ENCODE data around the gene CD300LB. TPM values are rescaled to one million over a fixed set of nuclear protein-coding genes. Genes with fewer than 3 reads are reported as not detected.

Gene CD300LB
- polyA plus RNA-seq, 1 donor (not counting 4 experiments of a cell fraction or from before 2014, with no cell fraction given): not detected

- Histone ChIP-seq H2AFZ (ENCODE audit: control insufficient read depth, low read length) (no peak overlapping the region), H3K9me3 (ENCODE audit: control insufficient read depth, low read depth, low read length) (no peaks in the 10 kb centered on the region), H3K4me2 (ENCODE audit: control insufficient read depth, extremely low read depth, insufficient read depth, low read depth, low read length) (no peak overlapping the region), H4K20me1 (ENCODE audit: control insufficient read depth, extremely low read depth, insufficient read depth, low read length) (no peaks in the 10 kb centered on the region), H3K27me3 (ENCODE audit: control insufficient read depth, extremely low read depth, insufficient read depth, low read length) (peaks cover 5% of the 10 kb centered on the region), H3K9ac (ENCODE audit: control insufficient read depth, extremely low read depth, insufficient read depth, low read length) (no peak overlapping the region), H3K4me3 (ENCODE audit: control insufficient read depth in 2 of 3, extremely low read depth in 1 of 3, insufficient read depth in 2 of 3, low read depth in 1 of 3, low read length in 3 of 3) (no peak overlapping the region), H3K4me1 (ENCODE audit: control insufficient read depth, extremely low read depth, insufficient read depth, low read length) (peaks cover 21% of the 10 kb centered on the region), H3K27ac (ENCODE audit: control insufficient read depth, insufficient read depth, low read length) (no peak overlapping the region), H3K36me3 (ENCODE audit: control insufficient read depth in 2 of 2, extremely low read depth in 1 of 2, insufficient read depth in 2 of 2, low read length in 2 of 2) (no peaks in the 10 kb centered on the region), H3K9me1 (ENCODE audit: control insufficient read depth, extremely low read depth, insufficient read depth, low read length) (no peaks in the 10 kb centered on the region), H3K79me2 (ENCODE audit: control insufficient read depth, insufficient read depth, low read length) (no peaks in the 10 kb centered on the region)
- no peak for DNase-seq (ENCODE audit: low read depth, low spot score)
- dilution Hi-C loops (cut with MboI; ENCODE audit: extremely low pct_ligation_motif_present, low sequenced_read_pairs): no loop called here
- FAIRE-seq: no peak
- TF ChIP-seq EZH2 (IDR thresholded peaks at IDR 0.05; ENCODE audit: low read length) (no peak), CTCF (optimal IDR thresholded peaks at IDR 0.05 in 1 of 3, IDR thresholded peaks at IDR 0.05 in 1 of 3, conservative IDR thresholded peaks at IDR 0.05 in 1 of 3; ENCODE audit: extremely low read depth in 1 of 3, insufficient read depth in 2 of 3, low read length in 3 of 3) (peak in 1 of 3 experiments; percentile 3)
Measured at GRCh38 chr17:74573169-74573568, 41.9 kb upstream of the CD300LB start.

GRCh38 chr17:74571621-74572270 is 40.5 kb upstream of the CD300LB start:
- peaks cover 21% of the 10 kb centered on the region for H3K4me1 ChIP-seq (ENCODE audit: control insufficient read depth, extremely low read depth, insufficient read depth, low read length)
- no peak for DNase-seq (ENCODE audit: low read depth, low spot score)
- H3K9me1 ChIP-seq (ENCODE audit: control insufficient read depth, extremely low read depth, insufficient read depth, low read length): no peaks in the 10 kb centered on the region
- no peak overlapping the region for H3K27ac ChIP-seq (ENCODE audit: control insufficient read depth, insufficient read depth, low read length)
- no peak overlapping the region for H3K4me3 ChIP-seq (ENCODE audit: control insufficient read depth in 2 of 3, extremely low read depth in 1 of 3, insufficient read depth in 2 of 3, low read depth in 1 of 3, low read length in 3 of 3)
- no peaks in the 10 kb centered on the region for H3K36me3 ChIP-seq (ENCODE audit: control insufficient read depth in 2 of 2, extremely low read depth in 1 of 2, insufficient read depth in 2 of 2, low read length in 2 of 2)
- no peaks in the 10 kb centered on the region for H4K20me1 ChIP-seq (ENCODE audit: control insufficient read depth, extremely low read depth, insufficient read depth, low read length)
- peaks cover 4% of the 10 kb centered on the region for H3K27me3 ChIP-seq (ENCODE audit: control insufficient read depth, extremely low read depth, insufficient read depth, low read length)
- dilution Hi-C loops (cut with MboI; ENCODE audit: extremely low pct_ligation_motif_present, low sequenced_read_pairs): no loop called here
- no peak for FAIRE-seq
- no peak overlapping the region for H2AFZ ChIP-seq (ENCODE audit: control insufficient read depth, low read length)
- H3K9ac ChIP-seq (ENCODE audit: control insufficient read depth, extremely low read depth, insufficient read depth, low read length): no peak overlapping the region
- no peak overlapping the region for H3K4me2 ChIP-seq (ENCODE audit: control insufficient read depth, extremely low read depth, insufficient read depth, low read depth, low read length)
- TF ChIP-seq CTCF (optimal IDR thresholded peaks at IDR 0.05 in 1 of 3, IDR thresholded peaks at IDR 0.05 in 1 of 3, conservative IDR thresholded peaks at IDR 0.05 in 1 of 3; ENCODE audit: extremely low read depth in 1 of 3, insufficient read depth in 2 of 3, low read length in 3 of 3) (no peak), EZH2 (IDR thresholded peaks at IDR 0.05; ENCODE audit: low read length) (no peak)
- no peaks in the 10 kb centered on the region for H3K9me3 ChIP-seq (ENCODE audit: control insufficient read depth, low read depth, low read length)
- no peaks in the 10 kb centered on the region for H3K79me2 ChIP-seq (ENCODE audit: control insufficient read depth, insufficient read depth, low read length)

All from keratinocyte (primary cell).